ENCODE data around the gene RNF149.

RNF149 gene

DNA sequence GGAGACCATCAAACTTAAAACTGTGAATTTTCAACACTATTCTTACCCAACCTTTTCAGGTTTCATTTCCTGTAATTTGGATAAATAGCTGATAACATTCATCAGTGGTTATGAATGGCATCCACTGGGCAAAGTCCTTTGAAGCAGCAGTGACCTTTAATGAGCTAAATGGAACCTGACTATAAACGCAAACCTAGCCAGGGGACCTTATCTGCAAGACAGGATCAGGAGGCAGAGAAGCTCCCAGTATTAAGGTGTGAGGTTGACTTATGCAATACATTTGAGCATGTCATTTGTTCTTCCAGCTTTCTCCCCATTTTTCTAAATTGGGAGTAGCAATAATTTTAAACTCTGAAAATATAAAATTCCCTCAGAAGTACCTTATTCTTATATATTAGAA is 40.4 kb upstream of the RNF149 start:
- TF ChIP-seq, protein P1, sequence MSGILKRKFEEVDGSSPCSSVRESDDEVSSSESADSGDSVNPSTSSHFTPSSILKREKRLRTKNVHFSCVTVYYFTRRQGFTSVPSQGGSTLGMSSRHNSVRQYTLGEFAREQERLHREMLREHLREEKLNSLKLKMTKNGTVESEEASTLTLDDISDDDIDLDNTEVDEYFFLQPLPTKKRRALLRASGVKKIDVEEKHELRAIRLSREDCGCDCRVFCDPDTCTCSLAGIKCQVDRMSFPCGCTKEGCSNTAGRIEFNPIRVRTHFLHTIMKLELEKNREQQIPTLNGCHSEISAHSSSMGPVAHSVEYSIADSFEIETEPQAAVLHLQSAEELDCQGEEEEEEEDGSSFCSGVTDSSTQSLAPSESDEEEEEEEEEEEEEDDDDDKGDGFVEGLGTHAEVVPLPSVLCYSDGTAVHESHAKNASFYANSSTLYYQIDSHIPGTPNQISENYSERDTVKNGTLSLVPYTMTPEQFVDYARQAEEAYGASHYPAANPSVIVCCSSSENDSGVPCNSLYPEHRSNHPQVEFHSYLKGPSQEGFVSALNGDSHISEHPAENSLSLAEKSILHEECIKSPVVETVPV (CRISPR knock-in tag; IDR thresholded peaks at IDR 0.05) = no peak
- TF ChIP-seq ARNTL (CRISPR knock-in tag; IDR thresholded peaks at IDR 0.05; ENCODE audit: borderline replicate concordance, low read depth) (no peak), SNAI2 (CRISPR knock-in tag; IDR thresholded peaks at IDR 0.05) (no peak), TCF4 (CRISPR knock-in tag; IDR thresholded peaks at IDR 0.05; ENCODE audit: borderline replicate concordance) (no peak), OSR1 (CRISPR knock-in tag; IDR thresholded peaks at IDR 0.05) (no peak), ZNF70 (CRISPR knock-in tag; IDR thresholded peaks at IDR 0.05) (no peak), ZC3H10 (CRISPR knock-in tag; IDR thresholded peaks at IDR 0.05) (no peak), ZNF8 (CRISPR knock-in tag; IDR thresholded peaks at IDR 0.05) (no peak), ZNF565 (CRISPR knock-in tag; conservative IDR thresholded peaks at IDR 0.05; ENCODE audit: low read depth) (no peak), TOX (CRISPR knock-in tag; IDR thresholded peaks at IDR 0.05; ENCODE audit: borderline replicate concordance) (no peak), RARB (CRISPR knock-in tag; IDR thresholded peaks at IDR 0.05) (no peak), GLIS3 (CRISPR knock-in tag; IDR thresholded peaks at IDR 0.05) (no peak), CSDC2 (CRISPR knock-in tag; IDR thresholded peaks at IDR 0.05) (no peak), ZFP3 (CRISPR knock-in tag; IDR thresholded peaks at IDR 0.05) (no peak), ISL1 (CRISPR knock-in tag; IDR thresholded peaks at IDR 0.05) (no peak)
- TF ChIP-seq, protein P2, sequence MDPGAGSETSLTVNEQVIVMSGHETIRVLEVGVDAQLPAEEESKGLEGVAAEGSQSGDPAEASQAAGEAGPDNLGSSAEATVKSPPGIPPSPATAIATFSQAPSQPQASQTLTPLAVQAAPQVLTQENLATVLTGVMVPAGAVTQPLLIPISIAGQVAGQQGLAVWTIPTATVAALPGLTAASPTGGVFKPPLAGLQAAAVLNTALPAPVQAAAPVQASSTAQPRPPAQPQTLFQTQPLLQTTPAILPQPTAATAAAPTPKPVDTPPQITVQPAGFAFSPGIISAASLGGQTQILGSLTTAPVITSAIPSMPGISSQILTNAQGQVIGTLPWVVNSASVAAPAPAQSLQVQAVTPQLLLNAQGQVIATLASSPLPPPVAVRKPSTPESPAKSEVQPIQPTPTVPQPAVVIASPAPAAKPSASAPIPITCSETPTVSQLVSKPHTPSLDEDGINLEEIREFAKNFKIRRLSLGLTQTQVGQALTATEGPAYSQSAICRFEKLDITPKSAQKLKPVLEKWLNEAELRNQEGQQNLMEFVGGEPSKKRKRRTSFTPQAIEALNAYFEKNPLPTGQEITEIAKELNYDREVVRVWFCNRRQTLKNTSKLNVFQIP (CRISPR knock-in tag; IDR thresholded peaks at IDR 0.05; ENCODE audit: borderline replicate concordance, low read depth) = no peak
- TF ChIP-seq, protein P3, sequence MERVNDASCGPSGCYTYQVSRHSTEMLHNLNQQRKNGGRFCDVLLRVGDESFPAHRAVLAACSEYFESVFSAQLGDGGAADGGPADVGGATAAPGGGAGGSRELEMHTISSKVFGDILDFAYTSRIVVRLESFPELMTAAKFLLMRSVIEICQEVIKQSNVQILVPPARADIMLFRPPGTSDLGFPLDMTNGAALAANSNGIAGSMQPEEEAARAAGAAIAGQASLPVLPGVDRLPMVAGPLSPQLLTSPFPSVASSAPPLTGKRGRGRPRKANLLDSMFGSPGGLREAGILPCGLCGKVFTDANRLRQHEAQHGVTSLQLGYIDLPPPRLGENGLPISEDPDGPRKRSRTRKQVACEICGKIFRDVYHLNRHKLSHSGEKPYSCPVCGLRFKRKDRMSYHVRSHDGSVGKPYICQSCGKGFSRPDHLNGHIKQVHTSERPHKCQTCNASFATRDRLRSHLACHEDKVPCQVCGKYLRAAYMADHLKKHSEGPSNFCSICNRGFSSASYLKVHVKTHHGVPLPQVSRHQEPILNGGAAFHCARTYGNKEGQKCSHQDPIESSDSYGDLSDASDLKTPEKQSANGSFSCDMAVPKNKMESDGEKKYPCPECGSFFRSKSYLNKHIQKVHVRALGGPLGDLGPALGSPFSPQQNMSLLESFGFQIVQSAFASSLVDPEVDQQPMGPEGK (CRISPR knock-in tag; IDR thresholded peaks at IDR 0.05; ENCODE audit: borderline replicate concordance) = no peak
- TF ChIP-seq, protein P4, sequence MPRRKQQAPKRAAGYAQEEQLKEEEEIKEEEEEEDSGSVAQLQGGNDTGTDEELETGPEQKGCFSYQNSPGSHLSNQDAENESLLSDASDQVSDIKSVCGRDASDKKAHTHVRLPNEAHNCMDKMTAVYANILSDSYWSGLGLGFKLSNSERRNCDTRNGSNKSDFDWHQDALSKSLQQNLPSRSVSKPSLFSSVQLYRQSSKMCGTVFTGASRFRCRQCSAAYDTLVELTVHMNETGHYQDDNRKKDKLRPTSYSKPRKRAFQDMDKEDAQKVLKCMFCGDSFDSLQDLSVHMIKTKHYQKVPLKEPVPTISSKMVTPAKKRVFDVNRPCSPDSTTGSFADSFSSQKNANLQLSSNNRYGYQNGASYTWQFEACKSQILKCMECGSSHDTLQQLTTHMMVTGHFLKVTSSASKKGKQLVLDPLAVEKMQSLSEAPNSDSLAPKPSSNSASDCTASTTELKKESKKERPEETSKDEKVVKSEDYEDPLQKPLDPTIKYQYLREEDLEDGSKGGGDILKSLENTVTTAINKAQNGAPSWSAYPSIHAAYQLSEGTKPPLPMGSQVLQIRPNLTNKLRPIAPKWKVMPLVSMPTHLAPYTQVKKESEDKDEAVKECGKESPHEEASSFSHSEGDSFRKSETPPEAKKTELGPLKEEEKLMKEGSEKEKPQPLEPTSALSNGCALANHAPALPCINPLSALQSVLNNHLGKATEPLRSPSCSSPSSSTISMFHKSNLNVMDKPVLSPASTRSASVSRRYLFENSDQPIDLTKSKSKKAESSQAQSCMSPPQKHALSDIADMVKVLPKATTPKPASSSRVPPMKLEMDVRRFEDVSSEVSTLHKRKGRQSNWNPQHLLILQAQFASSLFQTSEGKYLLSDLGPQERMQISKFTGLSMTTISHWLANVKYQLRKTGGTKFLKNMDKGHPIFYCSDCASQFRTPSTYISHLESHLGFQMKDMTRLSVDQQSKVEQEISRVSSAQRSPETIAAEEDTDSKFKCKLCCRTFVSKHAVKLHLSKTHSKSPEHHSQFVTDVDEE (CRISPR knock-in tag; IDR thresholded peaks at IDR 0.05) = no peak
- ATAC-seq = no peak

DNA sequence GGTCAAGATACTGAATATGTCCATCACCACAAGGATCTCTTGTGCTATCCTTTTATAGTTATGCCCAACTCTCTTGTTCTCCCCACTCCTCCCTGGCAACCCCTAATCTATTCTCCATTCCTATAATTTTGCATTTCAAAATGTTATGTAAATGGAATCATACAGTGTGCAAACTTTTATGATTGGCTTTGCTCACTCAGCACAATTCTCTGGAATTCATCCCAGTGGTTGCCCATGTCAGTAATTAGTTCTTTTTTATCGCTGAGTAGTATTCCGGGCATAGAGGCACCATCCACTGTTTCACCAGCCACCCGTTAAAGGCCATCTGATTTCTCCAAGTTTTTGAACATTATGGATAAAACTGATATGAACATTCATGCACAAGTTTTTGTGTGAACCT is 38.4 kb upstream of the RNF149 start:
- no peak for ATAC-seq
- TF ChIP-seq TCF4 (CRISPR knock-in tag; IDR thresholded peaks at IDR 0.05; ENCODE audit: borderline replicate concordance) = no peak
- TF ChIP-seq, protein P5, sequence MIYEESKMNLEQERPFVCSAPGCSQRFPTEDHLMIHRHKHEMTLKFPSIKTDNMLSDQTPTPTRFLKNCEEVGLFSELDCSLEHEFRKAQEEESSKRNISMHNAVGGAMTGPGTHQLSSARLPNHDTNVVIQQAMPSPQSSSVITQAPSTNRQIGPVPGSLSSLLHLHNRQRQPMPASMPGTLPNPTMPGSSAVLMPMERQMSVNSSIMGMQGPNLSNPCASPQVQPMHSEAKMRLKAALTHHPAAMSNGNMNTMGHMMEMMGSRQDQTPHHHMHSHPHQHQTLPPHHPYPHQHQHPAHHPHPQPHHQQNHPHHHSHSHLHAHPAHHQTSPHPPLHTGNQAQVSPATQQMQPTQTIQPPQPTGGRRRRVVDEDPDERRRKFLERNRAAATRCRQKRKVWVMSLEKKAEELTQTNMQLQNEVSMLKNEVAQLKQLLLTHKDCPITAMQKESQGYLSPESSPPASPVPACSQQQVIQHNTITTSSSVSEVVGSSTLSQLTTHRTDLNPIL (CRISPR knock-in tag; IDR thresholded peaks at IDR 0.05; ENCODE audit: low read depth) = no peak

DNA sequence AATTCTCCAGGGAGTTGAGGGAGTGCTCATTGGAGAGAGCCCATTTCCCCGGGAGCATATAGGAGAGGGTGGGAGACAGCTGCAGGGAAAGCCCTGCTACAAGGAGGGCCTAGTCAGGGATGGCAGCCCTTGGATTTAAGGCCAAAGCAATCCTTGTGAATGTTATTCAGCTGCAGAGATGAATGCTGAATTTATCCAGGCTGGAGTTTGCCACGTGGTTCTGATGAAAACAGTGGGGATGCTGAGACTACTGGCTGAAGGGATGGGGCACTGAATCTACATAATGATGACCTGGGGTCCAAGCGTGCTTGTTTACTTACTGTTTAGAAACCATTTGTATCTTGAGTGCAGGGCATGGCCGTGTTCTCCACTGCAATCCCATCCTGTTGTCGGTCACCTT is 35.6 kb upstream of the RNF149 start:
- no peak for ATAC-seq
- TF ChIP-seq TCF4 (CRISPR knock-in tag; IDR thresholded peaks at IDR 0.05; ENCODE audit: borderline replicate concordance) (no peak), ZNF565 (CRISPR knock-in tag; conservative IDR thresholded peaks at IDR 0.05; ENCODE audit: low read depth) (no peak), PPARA (CRISPR knock-in tag; IDR thresholded peaks at IDR 0.05; ENCODE audit: borderline replicate concordance) (no peak), ARNTL (CRISPR knock-in tag; IDR thresholded peaks at IDR 0.05; ENCODE audit: borderline replicate concordance, low read depth) (no peak), TOX (CRISPR knock-in tag; IDR thresholded peaks at IDR 0.05; ENCODE audit: borderline replicate concordance) (no peak)
- TF ChIP-seq, protein P4 (CRISPR knock-in tag; IDR thresholded peaks at IDR 0.05) = no peak
- TF ChIP-seq, protein P5 (CRISPR knock-in tag; IDR thresholded peaks at IDR 0.05; ENCODE audit: low read depth) = no peak
